ENCODE measurements around the gene CACNB2.

DNA sequence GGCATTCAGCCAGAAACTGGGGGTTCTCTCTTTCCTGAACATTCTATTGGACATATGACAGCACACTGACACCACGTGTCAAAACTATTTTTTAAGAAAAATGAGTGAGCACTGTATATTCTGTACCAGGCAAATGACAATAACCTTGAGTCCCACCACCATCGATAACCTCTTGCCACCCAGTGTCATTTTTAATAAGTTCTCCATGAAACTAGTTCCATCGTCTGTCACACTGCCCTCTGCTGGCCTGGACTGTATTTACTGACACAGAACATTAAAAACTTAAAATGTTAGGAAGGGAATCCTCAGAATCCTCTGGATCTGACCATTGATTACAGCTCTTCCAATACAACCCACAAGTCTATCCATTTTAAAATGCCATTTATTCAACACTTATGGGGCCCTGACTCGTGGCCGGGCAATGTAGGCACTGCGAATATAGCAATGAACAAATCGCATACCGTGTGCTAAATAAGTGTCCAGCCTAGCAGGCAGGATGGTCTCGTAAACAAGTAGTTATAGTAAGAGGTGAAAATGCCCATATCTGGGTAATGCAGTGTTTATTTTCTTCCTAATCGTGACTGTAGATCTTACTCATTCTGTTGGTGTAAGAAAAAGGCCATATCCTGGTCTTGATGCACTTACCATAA lies 35.9 kb upstream of the CACNB2 start:
- TF ChIP-seq POLR2A (IDR thresholded peaks at IDR 0.05; ENCODE audit: low read depth, low read length), result no peak
- TF ChIP-seq SPI1 (IDR thresholded peaks at IDR 0.05; ENCODE audit: low read depth, low read length), result no peak
- no peak for TF ChIP-seq TAF1 (IDR thresholded peaks at IDR 0.05; ENCODE audit: low read depth, low read length)
- TF ChIP-seq POLR2AphosphoS5 (IDR thresholded peaks at IDR 0.05; ENCODE audit: low read depth, low read length), result no peak
